ENCODE measurements around the gene TBX1.

- TF ChIP-seq POLR2A (IDR thresholded peaks at IDR 0.05) (no peak), CTCF (IDR thresholded peaks at IDR 0.05) (no peak)
These were observed 13.0 kb upstream of the TBX1 start for GRCh38 chr22:19747551-19747950.
